IMR-90 (cell line): ENCODE data around the gene SMARCA2. TPM values are rescaled to one million over a fixed set of nuclear protein-coding genes. Genes with fewer than 3 reads are reported as not detected.

ENCODE experiments used
- ATAC-seq: fragments of 200-7000 bp; cut with Tn5 transposase; 2 replicates; pipeline ENCODE4 v1.9.1; 2020; ENCODE audit warnings: low read depth, mild to moderate bottlenecking, moderate library complexity
- BruUV-seq: library from RNA; stranded (reverse); fragments of 400-500 nt; replicated peaks from 2 replicates; lab custom pipeline; 2021; lab: Mats Ljungman, UMichigan
- CTCF ChIA-PET: fragments of 300-600 bp; formaldehyde crosslinking; extraction: SDS; loops from one replicate; lab custom pipeline; 2021; ENCODE audit warnings: antibody characterized with exemption; lab: Yijun Ruan, JAX
- POLR2A ChIA-PET: fragments of 300-600 bp; sonication (Branson Sonifier 250); formaldehyde crosslinking; loops from one replicate; lab custom pipeline; 2022; ENCODE audit warnings: antibody characterized with exemption; ENCODE audit not compliant: unreplicated experiment; lab: Charles Lee
- DNase-seq: peaks from one replicate; pipeline ENCODE4 v3.0.0; 2013
- H2AFZ ChIP-seq: replicated peaks from 2 replicates; pipeline ENCODE3; 2013; ENCODE audit warnings: low read length, mild to moderate bottlenecking; ENCODE audit not compliant: poor library complexity
- H2AK5ac ChIP-seq: 2 replicates; pipeline ENCODE4 v1.6.1; 2013; ENCODE audit warnings: low read depth, low read length, inconsistent platforms
- H2AK9ac ChIP-seq: replicated peaks from 2 replicates; pipeline ENCODE3; 2013; ENCODE audit warnings: mild to moderate bottlenecking, low read depth, low read length, moderate library complexity; ENCODE audit not compliant: poor library complexity
- H2BK120ac ChIP-seq: 2 replicates; pipeline ENCODE4 v1.6.1; 2013; ENCODE audit warnings: low read depth, low read length, inconsistent platforms
- H2BK15ac ChIP-seq: 3 replicates; pipeline ENCODE4 v1.6.1; 2013; ENCODE audit warnings: low read depth, low read length, inconsistent platforms
- H2BK20ac ChIP-seq: 2 replicates; pipeline ENCODE4 v1.6.1; 2013; ENCODE audit warnings: low read depth, mild to moderate bottlenecking, inconsistent platforms, low read length, moderate library complexity
- H2BK5ac ChIP-seq: 2 replicates; pipeline ENCODE4 v1.6.1; 2013; ENCODE audit warnings: mild to moderate bottlenecking, low read depth, low read length, inconsistent platforms; ENCODE audit not compliant: poor library complexity, severe bottlenecking
- H3K14ac ChIP-seq: replicated peaks from 2 replicates; pipeline ENCODE4 v1.6.1; 2013; ENCODE audit warnings: low read depth, low read length, inconsistent platforms
- H3K18ac ChIP-seq: 2 replicates; pipeline ENCODE4 v1.6.1; 2013; ENCODE audit warnings: low read depth, low read length, control low read depth
- H3K23ac ChIP-seq: 2 replicates; pipeline ENCODE4 v1.6.1; 2013; ENCODE audit warnings: low read depth, low read length, inconsistent platforms
- H3K27ac ChIP-seq: 2 replicates; pipeline ENCODE4 v1.5.1; 2013; ENCODE audit warnings: mild to moderate bottlenecking, control low read depth, low read length; ENCODE audit not compliant: insufficient read depth
- H3K27me3 ChIP-seq: 2 replicates; pipeline ENCODE4 v1.6.1; 2013; ENCODE audit warnings: low read length; ENCODE audit not compliant: control insufficient read depth, insufficient read depth
- H3K36me3 ChIP-seq: 2 replicates; pipeline ENCODE4 v1.6.1; 2013; ENCODE audit warnings: low read length, mixed read lengths; ENCODE audit not compliant: control insufficient read depth, insufficient read depth
- H3K4ac ChIP-seq: 2 replicates; pipeline ENCODE4 v1.6.1; 2013; ENCODE audit warnings: low read depth, low read length, inconsistent platforms
- H3K4me1 ChIP-seq: 2 replicates; pipeline ENCODE4 v1.6.1; 2013; ENCODE audit warnings: low read length, mixed read lengths; ENCODE audit not compliant: control insufficient read depth, insufficient read depth
- H3K4me2 ChIP-seq: 2 replicates; pipeline ENCODE4 v1.6.1; 2013; ENCODE audit warnings: low read depth, mild to moderate bottlenecking, control low read depth, low read length, moderate library complexity
- H3K4me3 ChIP-seq: 2 replicates; pipeline ENCODE4 v1.5.1; 2013; ENCODE audit warnings: low read depth, mild to moderate bottlenecking, control low read depth, low read length, moderate library complexity; ENCODE audit not compliant: insufficient read depth
- H3K56ac ChIP-seq: 2 replicates; pipeline ENCODE4 v1.6.1; 2013; ENCODE audit warnings: low read length, inconsistent platforms; ENCODE audit not compliant: insufficient read depth; ENCODE audit errors: extremely low read depth
- H3K79me1 ChIP-seq, 2 experiments: 2 replicates each; pipeline ENCODE4 v1.6.1; 2013; ENCODE audit warnings: low read length in 2 of 2, inconsistent platforms in 1 of 2, low read depth in 1 of 2
- H3K9ac ChIP-seq: 2 replicates; pipeline ENCODE4 v1.6.1; 2013; ENCODE audit warnings: low read depth, low read length, control low read depth
- H3K9me1 ChIP-seq: 2 replicates; pipeline ENCODE4 v1.6.1; 2013; ENCODE audit warnings: low read length, inconsistent platforms; ENCODE audit not compliant: insufficient read depth
- H3K9me3 ChIP-seq: 2 replicates; pipeline ENCODE4 v1.6.1; 2013; ENCODE audit warnings: low read length; ENCODE audit not compliant: control insufficient read depth, insufficient read depth
- H4K20me1 ChIP-seq: 2 replicates; pipeline ENCODE4 v1.6.1; 2013; ENCODE audit warnings: low read length, inconsistent platforms; ENCODE audit not compliant: insufficient read depth
- H4K5ac ChIP-seq: 2 replicates; pipeline ENCODE4 v1.6.1; 2013; ENCODE audit warnings: mild to moderate bottlenecking, low read depth, low read length, control low read depth
- H4K8ac ChIP-seq, 2 experiments: 2 replicates each; pipeline ENCODE4 v1.6.1; 2013; ENCODE audit warnings: low read depth in 2 of 2, low read length in 2 of 2, control low read depth in 1 of 2, inconsistent platforms in 1 of 2
- H4K91ac ChIP-seq: 2 replicates; pipeline ENCODE4 v1.6.1; 2013; ENCODE audit warnings: low read depth, low read length, inconsistent platforms; ENCODE audit not compliant: insufficient read depth
- BHLHE40 ChIP-seq: fragments of 150-350 bp; IDR thresholded peaks from 2 replicates; pipeline ENCODE4 v1.6.1; 2016; ENCODE audit warnings: mild to moderate bottlenecking, low read depth, low read length
- MXI1 ChIP-seq: IDR thresholded peaks from 2 replicates; pipeline ENCODE4 v1.6.1; 2012; ENCODE audit warnings: low read depth, mild to moderate bottlenecking, low read length, moderate library complexity, borderline replicate concordance
- NFE2L2 ChIP-seq: fragments of 150-350 bp; IDR thresholded peaks from 2 replicates; pipeline ENCODE4 v1.6.1; 2016; ENCODE audit warnings: low read depth, mild to moderate bottlenecking, low read length
- RAD21 ChIP-seq: IDR thresholded peaks from 2 replicates; pipeline ENCODE4 v1.6.1; 2012; ENCODE audit warnings: low read length, improper control_type of control experiment
- RCOR1 ChIP-seq: IDR thresholded peaks from 2 replicates; pipeline ENCODE4 v1.6.1; 2012; ENCODE audit warnings: mild to moderate bottlenecking, low read length, improper control_type of control experiment; ENCODE audit not compliant: insufficient replicate concordance
- WGBS, 2 experiments: methylation state at CpG; one replicate each; pipeline versions ENCODE4 v1.1.5 to v1.1.7; 2013; ENCODE audit warnings: missing lambda C conversion rate in 2 of 2; ENCODE audit not compliant: insufficient read length in 1 of 2; ENCODE audit errors: extremely low coverage in 2 of 2; 5-methylcytosine and 5-hydroxymethylcytosine counted together
- dilution Hi-C: fragments of 300-500 bp; cut with HindIII; formaldehyde crosslinking; loops from one replicate; pipeline ENCODE4 v1.14.3; 2018; ENCODE audit warnings: low sequenced_read_pairs; ENCODE audit not compliant: unreplicated experiment
- in situ Hi-C: fragments of 300-500 bp; cut with MboI; formaldehyde crosslinking; loops from 3 replicates; pipeline ENCODE4 v1.14.3; 2019; ENCODE audit warnings: low sequenced_read_pairs, inconsistent platforms, mixed read lengths
- intact Hi-C: fragments of 100-400 bp; cut with micrococcal nuclease; formaldehyde crosslinking; loops from 2 replicates; pipeline ENCODE4 v1.10.0; 2022
- polyA plus RNA-seq, 3 experiments: library from polyadenylated mRNA; depleted of rRNA; stranded (reverse); fragments of >200 nt; gene quantifications; 2 replicates each; pipeline ENCODE4 v1.2.3, GENCODE V29; 2012; ENCODE audit warnings: low replicate concordance in 1 of 3
- total RNA-seq: library from RNA; depleted of rRNA; stranded (reverse); fragments of >200 nt; gene quantifications from 2 replicates; pipeline ENCODE4 v1.2.3, GENCODE V29; 2012
- TF ChIP-seq, protein P1 (sequence below): fragments of 150-350 bp; IDR thresholded peaks from 2 replicates; pipeline ENCODE4 v1.6.1; 2017; ENCODE audit warnings: mild to moderate bottlenecking, antibody characterized with exemption, low read length, low read depth
- TF ChIP-seq, protein P2 (sequence below): conservative IDR thresholded peaks from 2 replicates; pipeline ENCODE4 v1.5.1; 2012; ENCODE audit warnings: mild to moderate bottlenecking, low read depth, low read length, improper control_type of control experiment

Gene SMARCA2
- total and polyA plus RNA-seq, 2 of the 4 experiments (the other 2 are of a cell fraction), result 25.3 to 26.7 TPM

DNA sequence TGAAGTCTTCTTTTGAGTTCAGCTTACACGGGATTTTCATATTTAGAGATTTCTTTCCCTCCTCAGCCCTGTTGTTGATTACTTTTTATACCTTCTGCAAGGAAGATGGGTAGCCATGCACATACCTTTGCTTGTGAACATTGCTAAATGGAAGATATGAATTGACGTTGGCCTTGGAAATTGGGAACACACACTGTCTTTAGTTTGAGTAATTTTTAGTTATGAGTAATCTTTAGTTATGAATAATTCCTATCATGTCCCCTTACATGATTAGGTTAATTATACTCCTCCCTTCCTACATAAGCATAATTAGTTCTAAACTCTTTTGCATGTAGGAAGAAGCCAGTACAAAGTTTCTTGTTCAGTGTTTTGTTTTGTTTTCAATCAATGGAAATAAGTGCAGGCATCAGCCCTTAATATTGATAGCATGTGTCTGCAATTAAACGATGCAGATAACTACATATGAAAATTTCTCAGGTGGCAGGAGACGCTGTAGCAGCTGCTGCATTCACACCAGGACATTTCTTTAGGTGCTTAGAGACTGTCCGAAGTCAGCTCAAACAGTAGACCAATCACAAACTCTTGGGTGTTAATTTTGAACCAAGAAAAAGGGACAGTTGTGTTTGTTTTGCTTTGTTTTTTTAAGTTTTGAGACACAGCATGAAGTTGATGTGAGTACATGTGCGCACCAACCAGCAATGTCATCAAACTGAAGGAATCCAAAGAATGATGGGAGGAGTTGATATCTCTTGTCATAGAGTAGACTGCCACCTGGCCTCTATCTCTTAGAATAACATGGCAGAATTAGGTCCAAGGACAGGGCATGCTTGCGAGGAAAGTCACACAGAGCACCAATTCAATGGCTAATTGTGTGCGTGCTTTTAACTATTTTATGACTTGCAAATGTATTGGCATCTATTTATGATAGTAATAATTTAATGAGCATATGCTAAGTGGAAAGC lies 51.4 kb downstream of the SMARCA2 start:
- Histone ChIP-seq H3K18ac (no peak overlapping the region), H3K4me2 (no peak overlapping the region), H3K56ac (no peak overlapping the region), H3K14ac (no peak overlapping the region), H4K91ac (no peak overlapping the region), H2BK20ac (no peak overlapping the region), H3K4me3 (no peak overlapping the region), H3K9ac (no peak overlapping the region), H4K5ac (no peak overlapping the region), H3K9me3 (no peaks in the 10 kb centered on the region), H3K23ac (no peak overlapping the region), H2AK9ac (no peak overlapping the region), H3K36me3 (peaks cover 11% of the 10 kb centered on the region; the same call in 1 of the 2 replicates), H2BK120ac (no peak overlapping the region), H4K8ac (no peak overlapping the region), H4K20me1 (no peaks in the 10 kb centered on the region), H3K27me3 (no peaks in the 10 kb centered on the region), H2AK5ac (no peak overlapping the region), H3K4me1 (no peaks in the 10 kb centered on the region), H3K9me1 (no peaks in the 10 kb centered on the region), H3K4ac (no peak overlapping the region), H3K79me1 (no peaks in the 10 kb centered on the region), H3K27ac (no peak overlapping the region), H2AFZ (no peak overlapping the region), H2BK5ac (no peak overlapping the region), H2BK15ac (no peak overlapping the region)
- TF ChIP-seq BHLHE40, result no peak
- no peak for TF ChIP-seq MXI1
- peak; percentile 29 for TF ChIP-seq RAD21
- TF ChIP-seq, protein P1, sequence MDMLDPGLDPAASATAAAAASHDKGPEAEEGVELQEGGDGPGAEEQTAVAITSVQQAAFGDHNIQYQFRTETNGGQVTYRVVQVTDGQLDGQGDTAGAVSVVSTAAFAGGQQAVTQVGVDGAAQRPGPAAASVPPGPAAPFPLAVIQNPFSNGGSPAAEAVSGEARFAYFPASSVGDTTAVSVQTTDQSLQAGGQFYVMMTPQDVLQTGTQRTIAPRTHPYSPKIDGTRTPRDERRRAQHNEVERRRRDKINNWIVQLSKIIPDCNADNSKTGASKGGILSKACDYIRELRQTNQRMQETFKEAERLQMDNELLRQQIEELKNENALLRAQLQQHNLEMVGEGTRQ, result no peak
- no peak for TF ChIP-seq RCOR1
- TF ChIP-seq NFE2L2, result no peak
- TF ChIP-seq, protein P2, sequence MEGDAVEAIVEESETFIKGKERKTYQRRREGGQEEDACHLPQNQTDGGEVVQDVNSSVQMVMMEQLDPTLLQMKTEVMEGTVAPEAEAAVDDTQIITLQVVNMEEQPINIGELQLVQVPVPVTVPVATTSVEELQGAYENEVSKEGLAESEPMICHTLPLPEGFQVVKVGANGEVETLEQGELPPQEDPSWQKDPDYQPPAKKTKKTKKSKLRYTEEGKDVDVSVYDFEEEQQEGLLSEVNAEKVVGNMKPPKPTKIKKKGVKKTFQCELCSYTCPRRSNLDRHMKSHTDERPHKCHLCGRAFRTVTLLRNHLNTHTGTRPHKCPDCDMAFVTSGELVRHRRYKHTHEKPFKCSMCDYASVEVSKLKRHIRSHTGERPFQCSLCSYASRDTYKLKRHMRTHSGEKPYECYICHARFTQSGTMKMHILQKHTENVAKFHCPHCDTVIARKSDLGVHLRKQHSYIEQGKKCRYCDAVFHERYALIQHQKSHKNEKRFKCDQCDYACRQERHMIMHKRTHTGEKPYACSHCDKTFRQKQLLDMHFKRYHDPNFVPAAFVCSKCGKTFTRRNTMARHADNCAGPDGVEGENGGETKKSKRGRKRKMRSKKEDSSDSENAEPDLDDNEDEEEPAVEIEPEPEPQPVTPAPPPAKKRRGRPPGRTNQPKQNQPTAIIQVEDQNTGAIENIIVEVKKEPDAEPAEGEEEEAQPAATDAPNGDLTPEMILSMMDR, result peak; percentile 11; the same call in 1 of the 2 replicates
- peak; percentile 26 for DNase-seq
- WGBS, 2 experiments, result 85% methylated on average over 2 of the region's 8 CpGs; no CpG with 5 or more reads in 1 of the 2 experiments
- in situ Hi-C loops (no loop called here), dilution Hi-C loops (no loop called here), intact Hi-C loops (no loop called here)
- no TSS peak for BruUV-seq
- peak; percentile 24; the same call in 1 of the 2 replicates for ATAC-seq
- CTCF ChIA-PET, result no interaction called here
- POLR2A ChIA-PET, result no interaction called here
